AG09319 (cell line): Measurements from ENCODE around the gene KRTAP4-5.
"Not testable (repeated sequence)": the region's sequence is repeated elsewhere in the genome, so short reads cannot be mapped to it uniquely, and the experiment has no call there.

ENCODE experiments used
- DNase-seq: peaks from one replicate; pipeline ENCODE4 v3.0.0-alpha.2; 2010; ENCODE audit warnings: low read depth; ENCODE audit errors: extremely low read depth
- TF ChIP-seq, protein P1 (sequence below): IDR thresholded peaks from 2 replicates; pipeline ENCODE4 v1.5.1; 2011; ENCODE audit warnings: low read depth, mild to moderate bottlenecking, inconsistent platforms, low read length, moderate library complexity

Gene KRTAP4-5

DNA sequence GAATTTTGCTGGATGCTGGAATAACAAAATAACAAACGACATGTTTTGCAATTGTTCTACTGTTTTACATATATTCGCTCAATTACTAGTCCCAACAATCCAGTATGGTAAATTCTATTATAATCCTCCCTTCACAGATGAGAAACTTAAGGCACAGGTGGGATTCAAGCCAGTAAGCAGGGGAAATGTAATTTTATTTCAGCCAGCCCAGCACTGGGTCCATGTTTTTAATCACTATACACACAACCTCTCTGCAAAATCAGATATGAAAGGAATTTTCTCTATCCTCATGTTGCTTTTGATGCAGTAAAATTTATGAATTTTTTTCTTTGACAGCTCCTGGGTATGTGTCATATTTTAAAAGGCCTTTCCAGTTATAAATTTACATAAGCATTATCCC is 4.4 kb downstream of the KRTAP4-5 start:
- DNase-seq: no peak
- TF ChIP-seq, protein P1, sequence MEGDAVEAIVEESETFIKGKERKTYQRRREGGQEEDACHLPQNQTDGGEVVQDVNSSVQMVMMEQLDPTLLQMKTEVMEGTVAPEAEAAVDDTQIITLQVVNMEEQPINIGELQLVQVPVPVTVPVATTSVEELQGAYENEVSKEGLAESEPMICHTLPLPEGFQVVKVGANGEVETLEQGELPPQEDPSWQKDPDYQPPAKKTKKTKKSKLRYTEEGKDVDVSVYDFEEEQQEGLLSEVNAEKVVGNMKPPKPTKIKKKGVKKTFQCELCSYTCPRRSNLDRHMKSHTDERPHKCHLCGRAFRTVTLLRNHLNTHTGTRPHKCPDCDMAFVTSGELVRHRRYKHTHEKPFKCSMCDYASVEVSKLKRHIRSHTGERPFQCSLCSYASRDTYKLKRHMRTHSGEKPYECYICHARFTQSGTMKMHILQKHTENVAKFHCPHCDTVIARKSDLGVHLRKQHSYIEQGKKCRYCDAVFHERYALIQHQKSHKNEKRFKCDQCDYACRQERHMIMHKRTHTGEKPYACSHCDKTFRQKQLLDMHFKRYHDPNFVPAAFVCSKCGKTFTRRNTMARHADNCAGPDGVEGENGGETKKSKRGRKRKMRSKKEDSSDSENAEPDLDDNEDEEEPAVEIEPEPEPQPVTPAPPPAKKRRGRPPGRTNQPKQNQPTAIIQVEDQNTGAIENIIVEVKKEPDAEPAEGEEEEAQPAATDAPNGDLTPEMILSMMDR: no peak

DNA sequence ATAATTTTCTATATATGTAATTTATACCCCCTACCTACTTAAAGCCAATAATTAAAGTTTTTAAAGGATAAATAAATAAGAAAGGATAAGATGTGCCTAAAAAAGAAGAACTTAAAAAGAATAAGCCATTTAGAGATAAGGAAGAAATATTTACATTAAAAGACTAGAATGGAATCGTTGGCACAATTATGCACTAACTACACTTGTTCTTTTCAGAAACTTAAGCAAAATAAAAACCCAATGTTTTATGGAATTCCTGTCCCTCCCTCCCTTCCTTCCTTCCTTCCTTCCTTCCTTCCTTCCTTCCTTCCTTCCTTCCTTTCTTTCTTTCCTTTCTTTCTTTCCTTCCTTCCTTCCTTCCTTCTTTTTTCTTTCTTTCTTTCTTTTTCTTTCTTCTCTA is 4.8 kb downstream of the KRTAP4-5 start:
- no peak for DNase-seq
- TF ChIP-seq, protein P1: no peak

DNA sequence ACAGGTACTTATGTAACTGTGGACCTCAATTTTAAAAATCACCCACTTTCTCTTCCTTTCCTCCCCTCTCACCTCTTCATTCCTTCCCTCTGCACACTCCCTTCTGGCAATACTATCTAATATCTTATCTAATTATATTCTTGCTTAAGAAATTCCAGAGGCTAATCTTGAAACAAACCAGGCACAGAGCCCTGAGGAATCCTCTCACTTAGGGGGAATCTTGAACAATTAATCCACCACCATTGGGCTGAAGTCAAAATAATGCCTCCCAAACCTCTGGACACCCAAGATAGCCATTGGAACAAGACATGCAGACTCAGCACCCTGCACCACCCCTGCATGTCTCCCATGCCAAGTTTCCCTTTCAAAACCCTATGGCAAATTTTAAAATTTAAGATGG is 8.3 kb downstream of the KRTAP4-5 start:
- TF ChIP-seq, protein P1: no peak
- DNase-seq: no peak

DNA sequence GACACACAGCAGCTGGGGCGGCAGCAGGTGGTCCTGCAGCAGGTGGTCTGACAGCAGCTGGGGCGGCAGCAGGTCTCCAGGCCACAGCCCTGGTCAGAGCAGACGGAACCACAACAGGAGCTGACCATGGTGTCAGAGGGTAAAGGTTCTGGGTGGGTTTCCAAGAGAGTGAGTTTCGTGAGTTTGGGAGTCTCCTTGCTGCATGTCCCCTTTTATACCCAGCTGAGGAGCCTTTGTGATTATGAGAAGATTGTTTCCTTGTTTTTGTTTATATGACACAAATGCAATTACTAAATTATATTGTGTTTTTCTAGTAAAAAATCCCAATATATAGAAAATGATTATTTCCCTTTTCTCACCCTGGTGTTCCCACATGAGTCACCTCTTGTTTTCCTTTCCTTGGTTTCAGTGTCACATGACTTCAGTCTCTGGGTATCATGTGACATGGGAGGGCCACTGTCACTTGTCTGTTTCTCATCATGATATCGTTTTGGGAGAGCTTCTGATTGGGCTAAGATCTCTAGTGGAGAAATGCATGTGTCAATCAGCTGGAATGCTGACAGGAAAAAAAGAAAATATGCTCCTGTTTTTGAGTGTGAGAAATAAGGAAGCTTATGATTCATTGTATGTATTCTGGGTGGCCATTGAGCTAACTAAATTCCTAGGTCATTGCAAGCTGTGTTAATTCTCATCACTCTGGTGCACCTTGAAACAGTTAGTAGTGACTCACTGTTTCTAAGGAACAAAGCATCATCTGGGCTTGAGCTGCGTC is 9.1 kb downstream of the KRTAP4-5 start, which contains the start of gene KRTAP4-6:
TSS of gene KRTAP4-6 (minus strand) at position 185 of the 772 bp plus-strand sequence. CDS start at position 128, 57 bp downstream.
- TF ChIP-seq, protein P1: no peak
- peak; percentile 16 for DNase-seq

DNA sequence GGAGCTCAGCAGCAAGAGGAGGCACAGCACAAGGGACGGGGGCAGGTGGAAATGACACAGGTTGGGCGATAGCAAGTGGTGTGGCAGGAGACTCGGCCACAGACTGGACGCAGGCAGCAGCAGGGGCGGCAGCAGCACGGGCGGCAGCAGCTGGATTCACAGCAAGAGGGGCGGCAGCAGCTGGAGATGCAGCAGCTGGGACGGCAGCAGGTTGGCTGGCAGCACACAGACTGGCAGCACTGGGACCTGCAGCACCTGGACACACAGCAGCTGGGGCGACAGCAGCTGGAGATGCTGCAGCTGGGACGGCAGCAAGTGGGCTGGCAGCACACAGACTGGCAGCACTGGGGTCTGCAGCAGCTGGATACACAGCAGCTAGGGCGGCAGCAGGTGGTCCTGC is 9.8 kb downstream of the KRTAP4-5 start:
- not testable (repeated sequence) for DNase-seq

DNA sequence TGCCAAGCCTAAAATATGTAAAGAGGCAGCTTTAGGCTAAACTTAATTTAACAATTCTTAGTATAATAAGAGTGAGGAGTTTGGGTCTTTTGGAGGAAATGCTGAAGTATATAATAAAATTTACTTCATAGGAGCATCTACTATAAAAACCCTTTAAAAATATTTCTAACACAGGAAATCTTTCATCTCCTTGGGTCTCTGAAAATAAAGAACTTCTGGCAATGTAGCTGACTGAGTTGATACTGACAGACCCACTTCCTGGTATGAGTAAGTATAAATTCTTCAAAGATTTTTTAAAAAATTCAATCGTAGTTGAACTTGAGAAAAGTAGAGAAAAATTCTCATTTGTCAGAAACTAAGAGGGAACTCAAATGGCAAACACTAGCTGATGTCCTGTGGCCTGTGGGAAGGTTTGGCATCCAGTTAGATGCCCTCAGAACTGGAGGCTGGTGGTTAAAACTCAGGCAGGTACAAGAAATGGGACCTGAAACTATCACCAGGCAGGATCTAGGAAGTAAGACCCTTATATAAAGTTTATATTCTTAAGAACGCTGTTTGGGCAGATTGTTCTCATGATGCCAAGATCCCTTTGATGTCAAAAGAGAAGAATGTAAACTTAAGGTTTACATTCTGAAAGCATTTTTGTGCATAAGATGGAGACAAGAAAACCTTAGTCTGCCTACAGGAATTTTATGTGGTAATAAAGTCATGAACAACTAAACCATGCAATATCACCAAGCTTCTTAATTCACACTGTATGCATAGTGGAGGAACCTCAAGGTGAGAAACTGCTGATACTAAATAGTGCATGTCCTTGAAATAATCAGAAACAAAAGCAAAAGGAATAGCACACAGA is 15.5 kb downstream of the KRTAP4-5 start:
- TF ChIP-seq, protein P1: no peak
- DNase-seq: no peak

- TF ChIP-seq, protein P1: no peak
- DNase-seq: no peak
Measured at GRCh38 chr17:41131979-41132378, 17.6 kb downstream of the KRTAP4-5 start.
